Heart left ventricle (tissue), 16 donors: ENCODE data around the gene RXRA. TPM values are rescaled to one million over a fixed set of nuclear protein-coding genes. Genes with fewer than 3 reads are reported as not detected.

ENCODE experiments used
- ATAC-seq, 4 donors: fragments of 200-7000 bp; cut with Tn5 transposase; one replicate each; pipeline ENCODE4 v1.9.1; 2020 to 2022; ENCODE audit warnings: moderate library complexity in 4 of 4, mild to moderate bottlenecking in 3 of 4, moderate number of reproducible peaks in 1 of 4
- DNase-seq, 5 donors: peaks; one replicate each; pipeline ENCODE4 v3.0.0-alpha.2; 2020
- H3K27ac ChIP-seq, 12 donors: fragments of 200-600 bp; sonication (generic) in 4 of 12; one replicate each; pipeline versions ENCODE4 v1.5.0 to v1.8.0; 2016 to 2022; ENCODE audit warnings: mild to moderate bottlenecking in 2 of 12
- H3K27me3 ChIP-seq, 9 donors: fragments of 200-600 bp; sonication (generic) in 2 of 9; one replicate each; pipeline versions ENCODE4 v1.5.1 to v1.8.0; 2016 to 2022; ENCODE audit warnings: mild to moderate bottlenecking in 3 of 9
- H3K36me3 ChIP-seq, 9 donors: fragments of 200-600 bp; sonication (generic) in 2 of 9; one replicate each; pipeline versions ENCODE4 v1.5.0 to v1.8.0; 2018 to 2022; ENCODE audit warnings: mild to moderate bottlenecking in 2 of 9
- H3K4me1 ChIP-seq, 12 donors: fragments of 200-600 bp; sonication (generic) in 4 of 12; one replicate each; pipeline versions ENCODE4 v1.5.0 to v1.8.0; 2016 to 2022; ENCODE audit warnings: mild to moderate bottlenecking in 3 of 12
- H3K4me3 ChIP-seq, 12 donors: fragments of 200-600 bp; sonication (generic) in 4 of 12; one replicate each; pipeline versions ENCODE4 v1.5.0 to v1.8.0; 2017 to 2022; ENCODE audit warnings: mild to moderate bottlenecking in 9 of 12, moderate library complexity in 4 of 12
- H3K9me3 ChIP-seq, 12 donors: fragments of 200-600 bp; sonication (generic) in 4 of 12; one replicate each; pipeline versions ENCODE4 v1.5.0 to v1.8.0; 2016 to 2022; ENCODE audit warnings: mild to moderate bottlenecking in 1 of 12
- CTCF ChIP-seq, 12 donors: fragments of 200-600 bp; sonication (generic) in 4 of 12; IDR thresholded peaks; one replicate each; pipeline versions ENCODE4 v1.5.0 to v1.8.0; 2018 to 2022; ENCODE audit warnings: antibody characterized with exemption in 12 of 12, mild to moderate bottlenecking in 5 of 12
- POLR2A ChIP-seq, 2 donors: fragments of 450-650 bp; IDR thresholded peaks; one replicate each; pipeline ENCODE4 v1.6.1; 2017; ENCODE audit warnings: antibody characterized with exemption in 2 of 2, mild to moderate bottlenecking in 2 of 2, moderate library complexity in 2 of 2
- WGBS, 4 donors: extraction: QIAGEN DNeasy Blood & Tissue Kit in 2 of 4; methylation state at CpG; one replicate each; pipeline versions ENCODE4 v1.1.5 to v1.1.7; 2013 to 2018; 5-methylcytosine and 5-hydroxymethylcytosine counted together
- intact Hi-C, 10 donors: fragments of 100-400 bp; cut with DNase I; formaldehyde crosslinking; loops; one replicate each; pipeline versions ENCODE4 v1.11.1 to v1.14.2; 2022
- polyA plus RNA-seq, 2 donors: library from polyadenylated mRNA; stranded (reverse); fragments of 200-250 nt; gene quantifications; one replicate each; pipeline ENCODE4 v1.2.3, GENCODE V29; 2013
- total RNA-seq, 9 donors: library from RNA; depleted of rRNA in 2 of 9; stranded (reverse); fragments of >200 nt in 2 of 9; fragmentation: NEBNext Ultra II Directional in 3 of 9; extraction: Animal tissue kit (Norgen Biotek cat#: 25700) in 3 of 9; gene quantifications; one replicate each; pipeline versions ENCODE4 v1.1.0 to v1.2.4, GENCODE V29; 2016 to 2023
- donor health status: ischemic (EF 13 %, LVEDD 7.1; RV severe dilation, severe dysfunction).
- donor health status: healthy with polysubstance abuse.
- donor health status: DM: no; HTN: yes; CAD: no.
- donor health status: DM: no; HTN: no; CAD: no.
- donor health status: ischemic (EF 25% LVEDD 6.9; RV normal size, moderate dysfunction).
- donor health status: ischemic (EF 25% LVEDD 5.7; RV mildly dilated, moderate dysfunction).
- donor health status: healthy.
- donor health status: DM: yes; HTN: yes; CAD: no.
- donor health status: ischemic (EF 35%, LVEDD 5.7; RV mildly dilated, moderate dysfunction).
- donor health status: nonischemic (EF 11% LVEDD 7.7; RV severe dilation, severe dysfunction).
- donor health status: DM: yes; HTN: yes; CAD: no.
- donor health status: PGD.
- donor health status: ischemic (EF 29% LVEDD 5.4; RV normal size, mild dysfunction).
- donor health status: nonischemic (EF 23%, LVEDD 6.1; RV moderate dilation, normal function).

RXRA gene
- total and polyA plus RNA-seq, 11 donors = 45.5 to 87.9 (median 54.9) TPM

DNA sequence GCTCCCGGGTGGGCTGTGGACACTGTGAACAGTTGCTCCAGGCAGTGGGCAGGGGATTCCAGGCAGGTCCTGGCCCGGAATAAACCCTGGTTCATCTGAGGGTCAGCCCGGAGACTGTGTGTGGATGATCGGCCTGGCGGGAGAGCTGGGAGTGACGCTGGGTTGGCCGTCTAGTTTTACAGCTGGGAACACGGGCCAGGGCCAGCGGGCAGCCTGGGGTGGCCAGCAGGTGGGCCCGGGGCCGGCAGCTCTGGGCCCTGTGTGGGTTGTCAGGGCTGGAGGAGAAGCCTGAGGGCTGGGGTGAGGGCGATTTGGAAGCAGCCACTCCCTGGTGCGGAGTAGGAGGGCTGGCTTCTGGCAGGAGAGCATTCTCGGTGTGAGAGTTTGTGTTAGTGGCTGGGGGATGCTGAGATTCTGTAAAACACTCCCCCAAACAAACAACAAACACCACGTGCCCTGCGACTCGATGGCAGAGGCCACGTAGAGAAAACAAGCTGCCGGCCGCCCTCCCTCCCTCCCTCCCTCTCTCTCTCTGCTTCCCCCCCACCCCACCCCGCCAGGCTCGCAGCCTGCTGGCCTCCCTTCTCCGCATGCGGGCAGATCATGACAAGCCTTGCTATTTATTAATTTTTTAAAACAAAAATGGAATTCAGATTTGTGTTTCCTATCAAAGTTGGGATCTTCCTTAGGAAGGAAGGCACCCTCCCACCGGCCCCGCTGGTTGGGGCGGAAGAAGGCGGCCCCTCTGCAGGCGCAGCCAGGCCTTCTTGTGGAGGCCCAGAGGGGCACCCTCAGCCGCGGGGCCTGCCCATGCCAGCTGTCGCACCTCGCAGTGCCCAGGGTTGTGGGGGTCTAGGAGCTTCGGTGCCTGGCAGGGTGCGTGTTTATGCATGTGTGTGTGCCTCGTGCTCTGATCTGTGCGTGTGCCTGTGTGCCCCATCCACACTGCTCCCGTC is 49.5 kb downstream of the RXRA start:
- no peak for TF ChIP-seq CTCF (IDR thresholded peaks at IDR 0.05)
- no peak for TF ChIP-seq POLR2A (IDR thresholded peaks at IDR 0.05)
- WGBS, 4 donors = 13 to 30% (median 18%) methylated on average over 38 of the region's 38 CpGs

GRCh38 chr9:134376386-134377142 is 50.3 kb downstream of the RXRA start:
- intact Hi-C loops = loop anchor here in 5 of 10 donors (5.0 to 10.0 kb wide), 4 partner anchors 34 to 58 kb away; no protein-coding TSS in a partner anchor
- H3K4me3 ChIP-seq = peak overlapping the region in 5 of 12 donors; percentile 1 to 35 (median 22)
- DNase-seq = peak in 3 of 5 donors; percentile 46 to 69 (median 65)
- TF ChIP-seq CTCF (IDR thresholded peaks at IDR 0.05) (no peak), POLR2A (IDR thresholded peaks at IDR 0.05) (no peak)
- peak overlapping the region in 11 of 12 donors; percentile 72 to 97 (median 84) for H3K27ac ChIP-seq
- peak in 3 of 4 donors; percentile 3 to 15 (median 3) for ATAC-seq
- no peaks in the 10 kb centered on the region for H3K36me3 ChIP-seq
- H3K27me3 ChIP-seq = no peaks in the 10 kb centered on the region
- WGBS, 4 donors = 28 to 48% (median 32%) methylated on average over 15 to 27 of the region's 27 CpGs
- H3K4me1 ChIP-seq = peaks cover 50 to 100% (median 99%) of the 10 kb centered on the region in 12 donors
- H3K9me3 ChIP-seq = no peaks in the 10 kb centered on the region

More for the DNA sequence above, 49.5 kb downstream of the RXRA start:
- Histone ChIP-seq H3K9me3 (no peaks in the 10 kb centered on the region), H3K27ac (peak overlapping the region; percentile 72 to 97 (median 84)), H3K36me3 (no peaks in the 10 kb centered on the region), H3K4me3 (peak overlapping the region in 7 of 12 donors; percentile 7 to 35 (median 22)), H3K27me3 (no peaks in the 10 kb centered on the region), H3K4me1 (peaks cover 49 to 100% (median 99%) of the 10 kb centered on the region in 12 donors)
- peak; percentile 3 to 51 (median 34) for ATAC-seq
- intact Hi-C loops = loop anchor here in 5 of 10 donors (5.0 to 10.0 kb wide), 4 partner anchors 33 to 59 kb away; no protein-coding TSS in a partner anchor
- DNase-seq = peak in 4 of 5 donors; percentile 60 to 82 (median 76)

DNA sequence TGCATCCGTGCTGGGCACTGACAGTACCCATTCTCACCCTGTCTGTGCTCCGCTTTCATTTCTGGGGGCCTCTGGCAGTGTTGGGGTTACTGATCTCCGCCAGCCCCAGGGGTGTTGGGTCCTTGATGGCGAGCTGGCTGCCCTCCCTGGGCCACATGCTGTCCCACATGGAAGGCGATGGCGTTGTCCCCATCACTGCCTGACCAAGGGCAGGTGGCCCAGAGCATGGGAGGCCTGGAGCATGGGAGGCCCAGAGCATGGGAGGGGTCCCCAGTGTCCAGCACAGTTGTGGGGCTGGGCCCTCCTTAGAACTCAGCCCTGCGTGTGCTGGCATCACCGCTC is 50.9 kb downstream of the RXRA start:
- no peak for TF ChIP-seq POLR2A (IDR thresholded peaks at IDR 0.05)
- intact Hi-C loops = loop anchor here in 5 of 10 donors (5.0 to 10.0 kb wide), 4 partner anchors 35 to 58 kb away; no protein-coding TSS in a partner anchor
- DNase-seq (no peak), ATAC-seq (no peak)
- Histone ChIP-seq H3K9me3 (no peaks in the 10 kb centered on the region), H3K4me3 (no peak overlapping the region), H3K27me3 (no peaks in the 10 kb centered on the region), H3K27ac (peak overlapping the region in 10 of 12 donors; percentile 72 to 97 (median 86)), H3K4me1 (peaks cover 54 to 100% (median 99%) of the 10 kb centered on the region in 12 donors), H3K36me3 (no peaks in the 10 kb centered on the region)
- WGBS, 4 donors = 62 to 68% (median 64%) methylated on average over 6 to 8 of the region's 8 CpGs

DNA sequence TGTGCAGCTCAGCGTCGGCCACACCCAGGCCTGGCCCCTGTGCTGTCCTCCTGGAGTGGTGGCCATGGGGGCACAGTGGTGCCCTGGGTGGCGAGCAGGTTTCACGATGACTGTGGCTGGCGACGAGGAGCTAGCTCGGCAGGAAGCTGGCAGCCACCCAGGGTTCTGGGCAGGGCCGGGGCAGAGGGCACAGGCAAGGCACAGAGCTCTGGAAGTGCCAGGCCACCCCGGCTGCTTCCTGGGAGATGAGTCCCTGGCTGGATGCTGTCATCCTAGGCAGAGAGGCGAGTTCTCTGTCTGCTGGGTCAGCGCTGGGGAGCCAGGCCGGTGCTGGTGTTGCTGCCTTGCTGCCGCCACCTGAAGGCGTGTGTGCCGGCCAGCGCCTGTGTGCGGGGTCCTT is 51.7 kb downstream of the RXRA start:
- peak in 2 of 4 donors; percentile 2 to 3 for ATAC-seq
- H3K4me1 ChIP-seq = peaks cover 60 to 100% (median 100%) of the 10 kb centered on the region in 12 donors

More for the DNA sequence above, 51.7 kb downstream of the RXRA start:
- TF ChIP-seq CTCF (IDR thresholded peaks at IDR 0.05) (no peak), POLR2A (IDR thresholded peaks at IDR 0.05) (no peak)
- Histone ChIP-seq H3K36me3 (no peaks in the 10 kb centered on the region), H3K27ac (peak overlapping the region in 10 of 12 donors; percentile 26 to 95 (median 78)), H3K9me3 (no peaks in the 10 kb centered on the region), H3K27me3 (no peaks in the 10 kb centered on the region), H3K4me3 (no peak overlapping the region)
- 11 to 30% (median 28%) methylated on average over 9 to 17 of the region's 17 CpGs for WGBS, 4 donors
- intact Hi-C loops = loop anchor here in 5 of 10 donors (5.0 to 10.0 kb wide), 4 partner anchors 36 to 57 kb away; no protein-coding TSS in a partner anchor
- DNase-seq = peak in 4 of 5 donors; percentile 62 to 84 (median 81)
